Sigmoid colon (tissue), 7 donors: ENCODE data around the gene STAG1. TPM values are rescaled to one million over a fixed set of nuclear protein-coding genes. Genes with fewer than 3 reads are reported as not detected.

Source experiments
- DNase-seq: peaks from one replicate; pipeline ENCODE4 v3.0.0-alpha.2; 2019
- H3K27ac ChIP-seq, 4 donors: fragments of 200-600 bp; sonication (generic); one replicate each; pipeline ENCODE4 v1.5.1; 2016 to 2019; ENCODE audit warnings: mild to moderate bottlenecking in 1 of 4
- H3K27me3 ChIP-seq, 3 donors: fragments of 200-600 bp; sonication (generic); one replicate each; pipeline ENCODE4 v1.5.1; 2019; ENCODE audit warnings: mild to moderate bottlenecking in 1 of 3
- H3K36me3 ChIP-seq, 4 donors: fragments of 200-600 bp; sonication (generic); one replicate each; pipeline ENCODE4 v1.5.1; 2016 to 2019
- H3K4me1 ChIP-seq, 4 donors: fragments of 200-600 bp; sonication (generic); one replicate each; pipeline ENCODE4 v1.5.1; 2017 to 2019
- H3K4me3 ChIP-seq, 4 donors: fragments of 200-600 bp; sonication (generic); one replicate each; pipeline ENCODE4 v1.5.1; 2017 to 2019; ENCODE audit warnings: mild to moderate bottlenecking in 2 of 4, moderate library complexity in 1 of 4
- H3K9me3 ChIP-seq, 4 donors: fragments of 200-600 bp in 3 of 4; sonication (generic) in 3 of 4; one replicate each; pipeline versions ENCODE4 v1.5.1 to v1.6.1; 2013 to 2019
- CTCF ChIP-seq, 4 experiments: fragments of 450-650 bp in 3 of 4; fragments of 200-600 bp in 1 of 4; IDR thresholded peaks; one replicate each; pipeline ENCODE4 v1.5.1; 2016 to 2019; ENCODE audit warnings: antibody characterized with exemption in 4 of 4, mild to moderate bottlenecking in 3 of 4, moderate library complexity in 2 of 4
- EP300 ChIP-seq, 4 donors: sonication (generic); formaldehyde crosslinking; IDR thresholded peaks; one replicate each; pipeline ENCODE4 v1.6.1; 2017; ENCODE audit warnings: antibody characterized with exemption in 4 of 4
- POLR2A ChIP-seq, 2 donors: fragments of 450-650 bp; IDR thresholded peaks; one replicate each; pipeline ENCODE4 v1.6.1; 2016; ENCODE audit warnings: antibody characterized with exemption in 2 of 2, mild to moderate bottlenecking in 2 of 2, moderate library complexity in 2 of 2
- POLR2AphosphoS5 ChIP-seq, 4 donors: sonication (generic); formaldehyde crosslinking; IDR thresholded peaks; one replicate each; pipeline ENCODE4 v1.6.1; 2017; ENCODE audit warnings: antibody characterized with exemption in 4 of 4
- WGBS, 2 donors: extraction: QIAGEN DNeasy Blood & Tissue Kit; methylation state at CpG; one replicate each; pipeline ENCODE4 v1.1.7; 2013; 5-methylcytosine and 5-hydroxymethylcytosine counted together
- intact Hi-C: fragments of 100-400 bp; cut with DNase I; formaldehyde crosslinking; loops from one replicate; pipeline ENCODE4 v1.15.1; 2023
- polyA plus RNA-seq, 3 donors: library from polyadenylated mRNA; stranded (reverse); fragments of 200-250 nt; gene quantifications; one replicate each; pipeline ENCODE4 v1.2.3, GENCODE V29; 2013
- total RNA-seq, 4 donors: library from RNA; depleted of rRNA; stranded (reverse); fragments of >200 nt; gene quantifications; one replicate each; pipeline ENCODE4 v1.1.0, GENCODE V29; 2016
- donor health status: healthy with polysubstance abuse.
- donor health status: Bipolar disorder and iron deficiency.
- donor health status: healthy.

The STAG1 gene
- total and polyA plus RNA-seq, 7 donors, result 12.0 to 52.8 (median 37.3) TPM

GRCh38 chr3:136708333-136708985 lies 43.7 kb downstream of the STAG1 start:
- Histone ChIP-seq H3K4me1 (peaks cover 0 to 9% (median 4%) of the 10 kb centered on the region in 4 donors), H3K36me3 (no peaks in the 10 kb centered on the region), H3K27me3 (no peaks in the 10 kb centered on the region), H3K9me3 (no peaks in the 10 kb centered on the region), H3K27ac (no peak overlapping the region), H3K4me3 (no peak overlapping the region)
- no peak for TF ChIP-seq POLR2A (IDR thresholded peaks at IDR 0.05)
- TF ChIP-seq CTCF (IDR thresholded peaks at IDR 0.05), result no peak
- no peak for TF ChIP-seq EP300 (IDR thresholded peaks at IDR 0.05)
- TF ChIP-seq POLR2AphosphoS5 (IDR thresholded peaks at IDR 0.05), result no peak
- intact Hi-C loops, result no loop called here
- DNase-seq, result no peak
- WGBS, 2 donors, result 87 to 91% methylated on average over 3 of the region's 3 CpGs

- no peak for DNase-seq
- 58 to 83% methylated on average over 4 of the region's 4 CpGs for WGBS, 2 donors
- H3K36me3 ChIP-seq, result no peaks in the 10 kb centered on the region
These were observed 48.7 kb downstream of the STAG1 start for GRCh38 chr3:136703429-136703828.

GRCh38 chr3:136699271-136699828 lies 52.8 kb downstream of the STAG1 start:
- no peak overlapping the region for H3K4me3 ChIP-seq
- H3K4me1 ChIP-seq, result peaks cover 0 to 22% (median 0%) of the 10 kb centered on the region in 4 donors
- no peak for DNase-seq
- no peaks in the 10 kb centered on the region for H3K27me3 ChIP-seq
- TF ChIP-seq POLR2A (IDR thresholded peaks at IDR 0.05) (no peak), EP300 (IDR thresholded peaks at IDR 0.05) (no peak), POLR2AphosphoS5 (IDR thresholded peaks at IDR 0.05) (no peak), CTCF (IDR thresholded peaks at IDR 0.05) (no peak)
- intact Hi-C loops, result no loop called here
- H3K27ac ChIP-seq, result no peak overlapping the region
- 89 to 90% methylated on average over 5 of the region's 5 CpGs for WGBS, 2 donors
- no peaks in the 10 kb centered on the region for H3K9me3 ChIP-seq
- no peaks in the 10 kb centered on the region for H3K36me3 ChIP-seq

More at GRCh38 chr3:136703429-136703828, 48.7 kb downstream of the STAG1 start:
- H3K4me3 ChIP-seq, result no peak overlapping the region
- no peak overlapping the region for H3K27ac ChIP-seq
- H3K27me3 ChIP-seq, result no peaks in the 10 kb centered on the region
- H3K9me3 ChIP-seq, result no peaks in the 10 kb centered on the region
- no peak for TF ChIP-seq POLR2AphosphoS5 (IDR thresholded peaks at IDR 0.05)
- TF ChIP-seq POLR2A (IDR thresholded peaks at IDR 0.05), result no peak
- TF ChIP-seq CTCF (IDR thresholded peaks at IDR 0.05), result no peak
- TF ChIP-seq EP300 (IDR thresholded peaks at IDR 0.05), result no peak
- peaks cover 0 to 13% (median 4%) of the 10 kb centered on the region in 4 donors for H3K4me1 ChIP-seq
- intact Hi-C loops, result no loop called here

- 90 to 94% methylated on average over 3 of the region's 3 CpGs for whole genome bisulfite sequencing, 2 donors
- TF ChIP-seq CTCF (IDR thresholded peaks at IDR 0.05) (no peak), POLR2A (IDR thresholded peaks at IDR 0.05) (no peak), POLR2AphosphoS5 (IDR thresholded peaks at IDR 0.05) (no peak), EP300 (IDR thresholded peaks at IDR 0.05) (no peak)
- intact Hi-C loops, result no loop called here
These were observed 53.8 kb downstream of the STAG1 start for GRCh38 chr3:136698361-136698760.

More at GRCh38 chr3:136698361-136698760, 53.8 kb downstream of the STAG1 start:
- H3K9me3 ChIP-seq, result no peaks in the 10 kb centered on the region
- no peak overlapping the region for H3K4me3 ChIP-seq
- no peaks in the 10 kb centered on the region for H3K27me3 ChIP-seq
- peaks cover 0 to 22% (median 0%) of the 10 kb centered on the region in 4 donors for H3K4me1 ChIP-seq
- no peaks in the 10 kb centered on the region for H3K36me3 ChIP-seq
- H3K27ac ChIP-seq, result no peak overlapping the region
- no peak for DNase-seq
